Effector memory CD4-positive, alpha-beta T cell (primary cell): ENCODE results near the gene OR8D2.

Source experiments
- DNase-seq, 3 donors: peaks; one replicate each; pipeline ENCODE4 v3.0.0-alpha.2; 2020
- H3K27ac ChIP-seq: 2 replicates; pipeline ENCODE4 v1.7.0; 2013; ENCODE audit warnings: mild to moderate bottlenecking, low read length, moderate library complexity; ENCODE audit not compliant: insufficient read depth, poor library complexity, severe bottlenecking
- H3K27me3 ChIP-seq: replicated peaks from 2 replicates; pipeline ENCODE4 v1.7.0; 2013; ENCODE audit warnings: mild to moderate bottlenecking, low read length; ENCODE audit not compliant: insufficient read depth, control insufficient read depth, poor library complexity, severe bottlenecking
- H3K36me3 ChIP-seq: 2 replicates; pipeline ENCODE4 v1.7.0; 2013; ENCODE audit warnings: mild to moderate bottlenecking, low read length, moderate library complexity; ENCODE audit not compliant: control insufficient read depth, insufficient read depth
- H3K4me1 ChIP-seq: 2 replicates; pipeline ENCODE4 v1.7.0; 2013; ENCODE audit warnings: low read length, mild to moderate bottlenecking; ENCODE audit not compliant: control insufficient read depth, insufficient read depth, poor library complexity, severe bottlenecking
- H3K4me3 ChIP-seq: 2 replicates; pipeline ENCODE4 v1.7.0; 2013; ENCODE audit warnings: low read length, low read depth, mild to moderate bottlenecking; ENCODE audit not compliant: insufficient read depth, poor library complexity, severe bottlenecking
- H3K9me3 ChIP-seq: 2 replicates; pipeline ENCODE4 v1.7.0; 2013; ENCODE audit warnings: mild to moderate bottlenecking, low read length, moderate library complexity; ENCODE audit not compliant: control insufficient read depth

The OR8D2 gene

DNA sequence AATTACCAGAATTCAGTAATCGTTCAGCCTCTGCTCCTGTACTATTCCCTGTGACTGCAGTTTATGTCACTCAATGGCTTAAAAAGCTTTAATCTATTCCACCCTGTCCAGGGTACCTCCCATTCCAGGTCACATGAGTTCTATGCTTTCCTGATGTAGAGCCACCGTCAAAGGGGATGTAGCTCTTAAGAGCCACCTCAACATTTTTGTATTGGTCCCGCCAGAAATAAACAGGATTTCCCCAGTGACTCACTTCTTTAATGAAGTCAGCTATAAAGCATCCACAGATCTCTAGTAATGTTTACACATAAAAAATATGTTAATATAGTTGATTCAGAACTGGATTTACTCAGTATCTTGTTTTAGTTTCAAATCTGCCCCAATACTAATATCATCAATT is 4.9 kb downstream of the OR8D2 start:
- no peak overlapping the region for H3K4me3 ChIP-seq
- no peaks in the 10 kb centered on the region for H3K9me3 ChIP-seq
- DNase-seq = no peak

GRCh38 chr11:124313849-124314248 is 6.1 kb downstream of the OR8D2 start, which contains the start of gene OR8D1:
TSS of gene OR8D1 (minus strand) at chr11:124313949. CDS start at chr11:124310766, 3,183 bp downstream.
- DNase-seq = no peak

More for the DNA sequence above, 4.9 kb downstream of the OR8D2 start:
- no peaks in the 10 kb centered on the region for H3K4me1 ChIP-seq
- H3K27ac ChIP-seq = no peak overlapping the region
- no peaks in the 10 kb centered on the region for H3K27me3 ChIP-seq
- H3K36me3 ChIP-seq = no peaks in the 10 kb centered on the region

GRCh38 chr11:124313131-124313530 is 6.9 kb downstream of the OR8D2 start:
- no peaks in the 10 kb centered on the region for H3K27me3 ChIP-seq
- DNase-seq = no peak

More at GRCh38 chr11:124313849-124314248, 6.1 kb downstream of the OR8D2 start, which contains the start of gene OR8D1:
- no peaks in the 10 kb centered on the region for H3K27me3 ChIP-seq
- H3K9me3 ChIP-seq = no peaks in the 10 kb centered on the region
- no peak within 1 kb of the TSS for H3K4me3 ChIP-seq
- no peak within 1 kb of the TSS for H3K27ac ChIP-seq
- no peaks in the 10 kb centered on the region for H3K4me1 ChIP-seq
- no peaks in the 10 kb centered on the region for H3K36me3 ChIP-seq

GRCh38 chr11:124311670-124312069 is 8.3 kb downstream of the OR8D2 start:
- no peaks in the 10 kb centered on the region for H3K36me3 ChIP-seq
- no peak overlapping the region for H3K27ac ChIP-seq
- H3K4me1 ChIP-seq = no peaks in the 10 kb centered on the region
- H3K4me3 ChIP-seq = no peak overlapping the region
- no peaks in the 10 kb centered on the region for H3K27me3 ChIP-seq
- no peaks in the 10 kb centered on the region for H3K9me3 ChIP-seq
- no peak for DNase-seq

More at GRCh38 chr11:124313131-124313530, 6.9 kb downstream of the OR8D2 start:
- Histone ChIP-seq H3K4me3 (no peak overlapping the region), H3K9me3 (no peaks in the 10 kb centered on the region), H3K36me3 (no peaks in the 10 kb centered on the region), H3K4me1 (no peaks in the 10 kb centered on the region), H3K27ac (no peak overlapping the region)

- H3K36me3 ChIP-seq = no peaks in the 10 kb centered on the region
- no peaks in the 10 kb centered on the region for H3K4me1 ChIP-seq
- H3K4me3 ChIP-seq = no peak overlapping the region
- H3K9me3 ChIP-seq = no peaks in the 10 kb centered on the region
- no peak overlapping the region for H3K27ac ChIP-seq
- no peaks in the 10 kb centered on the region for H3K27me3 ChIP-seq
- no peak for DNase-seq
Measured at GRCh38 chr11:124311269-124311668, 8.7 kb downstream of the OR8D2 start.

DNA sequence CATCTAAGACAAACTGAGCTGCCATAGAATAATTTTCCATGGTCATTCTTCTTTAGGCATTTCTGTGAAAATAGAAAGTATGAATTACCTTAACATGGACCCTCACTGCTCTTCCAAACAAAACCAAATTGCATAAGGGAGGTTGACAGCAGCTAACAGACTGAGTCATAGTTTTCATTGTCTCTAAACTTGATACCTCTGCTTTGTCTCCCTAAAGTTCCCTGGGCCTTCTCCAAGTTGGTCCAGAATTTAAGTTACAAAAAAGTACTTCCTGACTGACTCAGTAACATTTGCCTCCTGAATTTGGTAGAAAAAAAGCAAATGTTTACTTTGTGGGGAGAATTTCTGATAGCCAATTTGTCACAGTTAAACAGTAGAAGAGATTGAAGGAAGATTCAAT is 9.3 kb downstream of the OR8D2 start:
- Histone ChIP-seq H3K27me3 (no peaks in the 10 kb centered on the region), H3K9me3 (no peaks in the 10 kb centered on the region), H3K4me1 (no peaks in the 10 kb centered on the region), H3K27ac (no peak overlapping the region), H3K4me3 (no peak overlapping the region), H3K36me3 (no peaks in the 10 kb centered on the region)
- DNase-seq = no peak

GRCh38 chr11:124307093-124307492 is 12.9 kb downstream of the OR8D2 start:
- Histone ChIP-seq H3K4me3 (no peak overlapping the region), H3K4me1 (no peaks in the 10 kb centered on the region), H3K27me3 (no peaks in the 10 kb centered on the region), H3K27ac (no peak overlapping the region), H3K9me3 (no peaks in the 10 kb centered on the region), H3K36me3 (no peaks in the 10 kb centered on the region)
- DNase-seq = no peak

DNA sequence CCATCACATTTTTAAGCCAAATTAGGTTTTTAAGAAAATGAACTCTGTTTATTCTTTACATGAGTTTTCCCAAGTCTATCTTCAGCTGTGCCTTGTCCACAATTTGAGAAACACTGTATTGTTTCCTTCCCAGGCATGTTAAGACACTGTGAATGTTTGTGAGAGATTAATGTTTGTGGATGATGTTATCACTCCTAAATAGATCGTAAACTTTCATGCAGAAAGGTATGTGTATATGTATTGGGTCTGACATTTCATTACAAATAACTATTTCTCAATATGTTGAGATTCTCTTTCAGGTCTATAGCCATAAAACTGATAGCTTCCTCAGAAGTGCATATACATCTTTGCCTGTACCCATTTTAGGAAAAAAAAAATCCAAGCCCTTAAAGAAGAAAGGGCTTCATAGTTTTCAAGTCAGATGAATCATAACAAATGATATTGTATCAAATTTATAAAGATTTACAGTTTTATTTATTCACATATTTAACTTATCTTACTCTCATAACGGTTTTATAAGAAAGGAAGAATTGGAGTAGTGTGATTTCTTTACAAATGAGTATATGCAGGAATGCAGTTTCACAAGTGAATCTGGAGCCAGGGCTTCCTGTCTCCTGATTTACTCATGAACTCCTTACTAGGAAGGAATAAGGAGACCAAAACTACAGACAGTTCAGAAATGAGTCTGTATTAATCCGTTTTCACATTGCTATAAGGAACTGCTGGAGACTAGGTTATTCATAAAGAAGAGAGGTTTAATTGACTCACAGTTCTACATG is 17.5 kb downstream of the OR8D2 start:
- Histone ChIP-seq H3K4me1 (no peaks in the 10 kb centered on the region), H3K27ac (no peak overlapping the region), H3K27me3 (no peaks in the 10 kb centered on the region), H3K9me3 (no peaks in the 10 kb centered on the region), H3K4me3 (no peak overlapping the region), H3K36me3 (no peaks in the 10 kb centered on the region)
- no peak for DNase-seq

DNA sequence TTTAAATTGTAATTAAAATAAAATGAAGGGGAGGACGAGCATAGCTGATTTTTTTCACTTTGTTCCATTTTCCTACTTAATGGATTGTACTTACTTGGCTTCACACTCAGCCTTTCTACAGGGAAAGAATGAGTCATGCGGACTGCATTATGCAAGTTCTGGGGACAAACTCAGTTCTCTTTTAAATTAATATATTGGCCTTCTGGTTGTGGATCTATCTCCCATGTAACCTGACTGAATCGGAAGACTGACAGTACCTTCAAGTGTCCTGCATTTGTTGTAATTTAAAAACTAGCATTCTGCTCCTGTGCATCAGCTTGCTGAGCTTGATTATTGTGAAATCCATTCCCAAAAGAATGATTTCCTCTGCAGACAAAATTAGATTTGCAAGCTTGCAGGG is 18.4 kb downstream of the OR8D2 start:
- no peak overlapping the region for H3K4me3 ChIP-seq
- no peaks in the 10 kb centered on the region for H3K4me1 ChIP-seq
- no peaks in the 10 kb centered on the region for H3K36me3 ChIP-seq
- H3K27ac ChIP-seq = no peak overlapping the region
- DNase-seq = no peak
- no peaks in the 10 kb centered on the region for H3K9me3 ChIP-seq
- no peaks in the 10 kb centered on the region for H3K27me3 ChIP-seq

DNA sequence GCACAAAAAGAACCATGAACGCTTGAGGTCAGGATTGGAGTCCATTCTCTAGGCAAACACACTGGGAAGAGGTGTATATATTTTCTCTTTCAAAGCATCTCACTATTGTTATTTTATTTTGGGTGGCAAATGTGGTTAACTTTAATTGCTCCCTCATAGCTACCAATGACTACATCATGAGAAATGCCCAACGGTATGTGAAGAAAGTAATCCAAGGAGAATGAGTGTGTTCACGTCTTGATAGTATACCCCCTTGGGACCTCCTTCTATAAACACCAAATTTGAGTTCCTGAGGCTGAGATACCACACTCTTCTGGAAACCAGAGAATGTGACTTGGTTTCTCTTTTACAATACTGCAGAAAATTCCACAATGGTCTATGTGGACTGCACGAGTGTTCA is 22.1 kb downstream of the OR8D2 start:
- Histone ChIP-seq H3K4me1 (no peaks in the 10 kb centered on the region), H3K9me3 (no peaks in the 10 kb centered on the region), H3K27ac (no peak overlapping the region), H3K4me3 (no peak overlapping the region), H3K36me3 (no peaks in the 10 kb centered on the region), H3K27me3 (no peaks in the 10 kb centered on the region)
- no peak for DNase-seq
